ENCODE data around the gene UQCRQ. TPM values are rescaled to one million over a fixed set of nuclear protein-coding genes. Genes with fewer than 3 reads are reported as not detected.

UQCRQ gene
- total RNA-seq, 1 experiment from 2014 or later, result 356 TPM

DNA sequence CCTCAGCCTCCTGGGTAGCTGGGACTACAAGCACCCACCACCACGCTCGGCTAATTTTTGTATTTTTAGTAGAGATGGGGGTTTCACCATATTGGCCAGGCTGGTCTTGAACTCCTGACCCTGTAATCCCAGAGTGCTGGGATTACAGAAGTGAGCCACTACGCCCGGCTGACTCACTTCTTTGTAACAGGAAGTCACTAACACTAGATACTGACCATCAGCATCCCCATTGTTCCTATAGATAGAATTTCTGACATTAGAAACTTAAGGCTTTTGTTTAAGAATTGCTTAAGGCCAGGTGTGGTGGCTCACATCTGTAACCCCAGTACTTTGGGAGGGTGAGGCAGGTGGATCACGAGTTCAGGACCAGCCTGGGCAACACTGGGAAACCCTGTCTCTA lies 49.2 kb downstream of the UQCRQ start:
- TF ChIP-seq, protein P1, sequence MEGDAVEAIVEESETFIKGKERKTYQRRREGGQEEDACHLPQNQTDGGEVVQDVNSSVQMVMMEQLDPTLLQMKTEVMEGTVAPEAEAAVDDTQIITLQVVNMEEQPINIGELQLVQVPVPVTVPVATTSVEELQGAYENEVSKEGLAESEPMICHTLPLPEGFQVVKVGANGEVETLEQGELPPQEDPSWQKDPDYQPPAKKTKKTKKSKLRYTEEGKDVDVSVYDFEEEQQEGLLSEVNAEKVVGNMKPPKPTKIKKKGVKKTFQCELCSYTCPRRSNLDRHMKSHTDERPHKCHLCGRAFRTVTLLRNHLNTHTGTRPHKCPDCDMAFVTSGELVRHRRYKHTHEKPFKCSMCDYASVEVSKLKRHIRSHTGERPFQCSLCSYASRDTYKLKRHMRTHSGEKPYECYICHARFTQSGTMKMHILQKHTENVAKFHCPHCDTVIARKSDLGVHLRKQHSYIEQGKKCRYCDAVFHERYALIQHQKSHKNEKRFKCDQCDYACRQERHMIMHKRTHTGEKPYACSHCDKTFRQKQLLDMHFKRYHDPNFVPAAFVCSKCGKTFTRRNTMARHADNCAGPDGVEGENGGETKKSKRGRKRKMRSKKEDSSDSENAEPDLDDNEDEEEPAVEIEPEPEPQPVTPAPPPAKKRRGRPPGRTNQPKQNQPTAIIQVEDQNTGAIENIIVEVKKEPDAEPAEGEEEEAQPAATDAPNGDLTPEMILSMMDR (IDR thresholded peaks at IDR 0.05; ENCODE audit: insufficient read depth in 1 of 2, low read depth in 1 of 2, low read length in 1 of 2, severe bottlenecking in 1 of 2, unreplicated experiment in 1 of 2), result no peak
- no peaks in the 10 kb centered on the region for H3K4me1 ChIP-seq
- H3K4me3 ChIP-seq (ENCODE audit: low read depth, low read length), result no peak overlapping the region
- CTCF ChIA-PET, result no interaction called here
- no peak overlapping the region for H3K27ac Mint-ChIP-seq (ENCODE audit: unreplicated experiment)
- peaks cover 76% of the 10 kb centered on the region for H3K36me3 Mint-ChIP-seq (ENCODE audit: insufficient read depth, unreplicated experiment)
- POLR2A ChIA-PET, result no interaction called here
- no peaks in the 10 kb centered on the region for H3K9me3 Mint-ChIP-seq (ENCODE audit: unreplicated experiment)
- H3K4me1 Mint-ChIP-seq (ENCODE audit: low read depth, unreplicated experiment), result no peaks in the 10 kb centered on the region
- H3K36me3 ChIP-seq (ENCODE audit: control insufficient read depth, insufficient read depth, low read length), result no peaks in the 10 kb centered on the region; the same call in none of the 2 replicates
- H3K27me3 Mint-ChIP-seq (ENCODE audit: insufficient read depth, unreplicated experiment), result no peaks in the 10 kb centered on the region
- H3K27me3 ChIP-seq (replicated peaks; ENCODE audit: control insufficient read depth, insufficient read depth, low read length), result no peaks in the 10 kb centered on the region
- DNase-seq, result no peak
- intact Hi-C loops (cut with micrococcal nuclease; ENCODE audit: unreplicated experiment), result no loop called here
- H3K4me3 Mint-ChIP-seq (ENCODE audit: unreplicated experiment), result no peak overlapping the region
- no TSS peak for BruUV-seq (replicated peaks)
- no peaks in the 10 kb centered on the region for H3K9me3 ChIP-seq

DNA sequence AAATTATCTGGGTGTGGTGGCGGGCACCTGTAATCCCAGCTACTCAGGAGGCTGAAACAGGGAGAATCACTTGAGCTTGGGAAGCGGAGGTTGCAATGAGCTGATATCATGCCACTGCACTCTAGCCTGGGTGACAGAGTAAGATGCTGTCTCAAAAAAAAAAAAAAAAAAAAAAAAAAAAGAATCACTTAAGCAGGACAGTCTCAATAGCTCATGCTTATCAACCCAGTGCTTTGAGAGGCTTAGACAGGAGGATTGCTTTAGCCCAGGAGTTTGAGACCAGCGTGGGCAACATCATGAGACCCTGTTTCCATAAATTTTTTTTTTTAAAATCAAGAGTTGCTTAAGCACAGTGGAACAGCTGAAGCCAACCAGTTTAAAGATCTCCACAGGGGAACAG lies 49.6 kb downstream of the UQCRQ start:
- BruUV-seq (replicated peaks), result no TSS peak
- intact Hi-C loops (cut with micrococcal nuclease; ENCODE audit: unreplicated experiment), result no loop called here
- ChIA-PET CTCF (no interaction called here), POLR2A (no interaction called here)
- H3K4me3 Mint-ChIP-seq (ENCODE audit: unreplicated experiment), result no peak overlapping the region
- TF ChIP-seq, protein P1 (IDR thresholded peaks at IDR 0.05; ENCODE audit: insufficient read depth in 1 of 2, low read depth in 1 of 2, low read length in 1 of 2, severe bottlenecking in 1 of 2, unreplicated experiment in 1 of 2), result no peak
- no peak overlapping the region for H3K4me3 ChIP-seq (ENCODE audit: low read depth, low read length)
- no peaks in the 10 kb centered on the region; the same call in none of the 2 replicates for H3K36me3 ChIP-seq (ENCODE audit: control insufficient read depth, insufficient read depth, low read length)
- H3K9me3 ChIP-seq, result no peaks in the 10 kb centered on the region
- H3K27ac Mint-ChIP-seq (ENCODE audit: unreplicated experiment), result no peak overlapping the region
- H3K36me3 Mint-ChIP-seq (ENCODE audit: insufficient read depth, unreplicated experiment), result peaks cover 81% of the 10 kb centered on the region
- no peaks in the 10 kb centered on the region for H3K27me3 Mint-ChIP-seq (ENCODE audit: insufficient read depth, unreplicated experiment)
- no peak for DNase-seq
- no peaks in the 10 kb centered on the region for H3K4me1 Mint-ChIP-seq (ENCODE audit: low read depth, unreplicated experiment)
- no peaks in the 10 kb centered on the region for H3K27me3 ChIP-seq (replicated peaks; ENCODE audit: control insufficient read depth, insufficient read depth, low read length)
- no peaks in the 10 kb centered on the region for H3K9me3 Mint-ChIP-seq (ENCODE audit: unreplicated experiment)
- H3K4me1 ChIP-seq, result no peaks in the 10 kb centered on the region

Other genes with a start within 250 kb of the UQCRQ start
- gene IL13, start 208.5 kb upstream of the UQCRQ start, total RNA-seq (2022), result not detected in 2 replicates
- gene IL4, start 192.7 kb upstream of the UQCRQ start, total RNA-seq (2022), result not detected in 2 replicates
- gene KIF3A, start 129.1 kb upstream of the UQCRQ start, total RNA-seq (2022), result 12.7 and 15.3 TPM in 2 replicates
- 0.18 TPM in 1 of 2 replicates, not detected in the other for gene CCNI2, start 119.2 kb upstream of the UQCRQ start, total RNA-seq (2022)
- gene SEPTIN8, start 89.4 kb upstream of the UQCRQ start, total RNA-seq (2022), result 54.0 and 60.7 TPM in 2 replicates
- gene SOWAHA, start 53.3 kb upstream of the UQCRQ start, total RNA-seq (2022), result 3.7 and 4.1 TPM in 2 replicates
- gene SHROOM1, start 36.0 kb upstream of the UQCRQ start, total RNA-seq (2022), result 15.9 and 17.4 TPM in 2 replicates
- gene GDF9, start 173 bp upstream of the UQCRQ start, total RNA-seq (2022), result 0.59 and 0.81 TPM in 2 replicates
- 1.1 and 4.1 TPM in 2 replicates for gene LEAP2, start 7.0 kb downstream of the UQCRQ start, total RNA-seq (2022)
- gene AFF4, start 97.0 kb downstream of the UQCRQ start, total RNA-seq (2022), result 62.6 and 63.9 TPM in 2 replicates
- 32.9 and 34.8 TPM in 2 replicates for gene ZCCHC10, start 159.9 kb downstream of the UQCRQ start, total RNA-seq (2022)
- 237 and 249 TPM in 2 replicates for gene HSPA4, start 185.4 kb downstream of the UQCRQ start, total RNA-seq (2022)

Measured in Caco-2 (cell line).